HG03469 (cell line): ENCODE data around the gene TTC31.
"Not testable (repeated sequence)": the region's sequence is repeated elsewhere in the genome, so short reads cannot be mapped to it uniquely, and the experiment has no call there.

Source experiments
- ATAC-seq: cut with Tn5 transposase; IDR thresholded peaks from one replicate; pipeline ENCODE4 v1.9.1; 2021; ENCODE audit warnings: mild to moderate bottlenecking, moderate library complexity, moderate number of reproducible peaks; ENCODE audit not compliant: unreplicated experiment

The TTC31 gene

DNA sequence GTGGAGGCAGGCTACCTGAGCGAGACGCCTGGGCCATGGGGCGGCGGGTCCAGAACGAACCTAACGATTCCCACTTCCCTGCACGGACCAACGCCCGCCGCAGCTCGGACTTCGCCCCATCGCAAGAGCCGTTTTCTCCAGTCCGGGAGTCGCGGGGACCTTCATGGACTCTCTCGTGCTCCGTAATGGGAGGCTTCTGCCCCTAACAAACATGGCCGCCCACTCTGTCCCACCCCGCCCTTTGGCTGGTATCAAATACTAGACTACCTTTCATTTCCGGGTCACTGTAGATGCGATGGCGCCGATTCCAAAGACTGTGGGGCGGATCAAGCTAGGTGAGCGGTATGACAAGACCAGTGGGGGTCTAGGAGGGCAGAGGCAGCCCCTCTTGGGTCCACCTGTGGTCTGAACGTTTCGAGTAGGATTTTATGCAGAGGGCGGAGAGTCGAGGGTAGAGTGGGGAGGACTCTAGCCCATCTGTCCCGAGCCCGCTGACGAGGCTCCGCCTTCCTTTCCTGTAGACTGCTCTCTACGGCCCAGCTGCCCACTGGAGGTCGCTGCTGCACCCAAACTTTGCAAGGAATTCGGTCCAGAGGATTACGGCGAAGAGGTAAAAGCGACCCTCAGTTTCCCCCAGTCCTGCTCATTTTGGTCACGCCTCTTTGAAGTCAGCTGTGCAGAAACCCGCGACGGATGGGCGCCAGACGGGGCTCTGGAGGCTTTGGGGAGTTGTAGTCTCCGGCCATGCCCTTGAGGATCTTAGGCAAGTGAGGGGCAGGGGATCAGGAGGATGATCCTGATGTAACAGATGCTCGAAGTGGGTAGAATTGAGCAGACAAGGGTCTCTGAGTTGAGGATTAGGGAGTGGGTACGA lies at the start of gene TTC31, which contains the start of gene CCDC142:
TTC31 (plus strand) TSS at position 281 of the 874 bp plus-strand sequence; CDS start at position 296, 15 bp downstream.
CCDC142 (minus strand) TSS at position 198 of the 874 bp plus-strand sequence; CDS start at position 37, 161 bp downstream.
- peak; percentile 64 for ATAC-seq

DNA sequence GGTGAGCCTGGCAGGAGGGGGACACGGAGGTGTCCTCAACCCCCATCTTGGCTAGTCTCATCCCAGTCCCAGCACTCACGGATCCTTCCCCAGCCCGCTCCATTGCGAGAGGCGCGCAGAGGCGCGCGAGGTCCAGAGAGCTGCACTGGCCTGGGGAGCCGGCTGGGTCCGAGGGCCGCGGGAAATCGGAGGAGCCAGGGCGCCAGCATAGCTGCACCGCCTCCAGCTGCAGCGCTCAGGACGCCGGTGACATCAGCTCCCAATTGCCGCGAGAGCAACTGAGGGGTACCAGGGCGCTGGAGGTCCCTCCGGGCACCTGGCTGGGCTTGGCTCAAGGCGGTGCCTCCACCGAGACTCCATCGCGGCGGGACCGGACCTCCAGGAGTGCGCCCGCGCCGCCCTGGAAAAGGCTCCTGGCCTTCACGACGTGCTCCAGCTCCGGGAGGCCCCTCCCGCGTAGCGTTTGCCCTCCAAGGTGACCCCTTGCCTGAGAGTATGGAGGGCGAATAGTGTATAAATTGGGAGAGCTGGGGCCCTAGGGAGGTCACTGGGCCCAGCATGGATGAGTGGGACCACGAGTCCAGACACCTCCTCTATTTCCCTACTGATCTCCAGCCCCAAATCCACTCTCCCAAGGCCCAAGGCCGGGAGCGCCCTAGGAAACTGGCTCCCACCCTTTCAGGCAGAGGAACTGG lies 46.6 kb upstream of the TTC31 start:
- ATAC-seq = no peak

DNA sequence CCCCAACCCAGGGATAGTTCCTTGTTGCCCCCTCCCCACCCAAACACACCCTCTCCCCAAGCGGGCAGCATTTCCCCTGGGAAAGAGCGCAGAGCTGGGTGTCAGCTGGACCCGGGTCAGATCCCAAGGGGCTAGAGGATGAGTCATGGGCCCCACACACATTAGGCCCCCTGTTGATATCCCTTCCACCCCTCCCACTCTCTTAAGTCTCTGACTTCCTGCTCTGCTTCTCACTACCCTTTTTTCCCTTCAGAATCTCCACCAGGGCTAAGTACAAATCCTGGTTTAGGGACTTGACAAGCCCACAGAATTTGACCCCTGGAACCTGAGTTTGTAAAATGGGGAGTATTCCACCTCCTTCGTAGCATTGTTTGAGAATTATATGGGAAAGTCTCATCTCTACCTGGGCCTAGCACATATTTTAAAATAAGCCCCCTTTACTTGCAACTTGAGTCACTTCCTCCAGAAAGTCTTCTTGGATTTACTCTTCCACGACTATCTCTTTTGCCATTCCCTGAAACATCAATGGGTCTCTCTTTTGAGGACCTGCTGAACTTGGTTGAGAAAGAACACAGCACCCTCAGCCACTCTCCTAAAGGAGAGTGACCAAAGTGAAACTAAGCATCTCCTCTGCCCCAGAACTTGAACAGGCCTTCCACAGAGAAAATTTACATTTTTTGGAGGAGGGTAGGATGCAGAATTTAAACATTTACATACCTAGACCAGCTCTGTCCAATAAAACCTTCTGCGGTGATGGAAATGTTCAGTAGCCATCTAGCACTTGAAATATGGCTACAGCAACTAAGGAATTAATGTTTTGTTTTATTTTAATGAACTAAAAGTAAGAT lies 45.8 kb upstream of the TTC31 start:
- no peak for ATAC-seq

DNA sequence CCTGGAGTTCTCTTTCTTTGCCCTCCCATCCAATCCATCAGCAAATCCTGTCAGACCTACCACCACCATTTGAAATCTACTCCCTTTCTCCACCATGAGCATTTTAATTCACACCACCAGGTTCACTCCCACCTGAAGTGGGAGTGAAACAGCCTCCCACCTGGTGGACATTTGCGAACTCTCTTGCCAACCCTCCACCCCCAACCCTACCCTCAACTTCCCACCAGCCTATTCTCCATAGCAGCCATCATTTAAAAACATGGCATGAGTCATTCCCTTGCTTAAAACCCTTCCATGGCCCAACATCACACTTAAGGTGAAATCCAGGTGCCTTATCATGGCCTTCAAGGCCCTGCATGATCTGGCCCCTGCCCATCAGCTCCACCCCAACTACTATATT lies 44.6 kb upstream of the TTC31 start:
- ATAC-seq = no peak

DNA sequence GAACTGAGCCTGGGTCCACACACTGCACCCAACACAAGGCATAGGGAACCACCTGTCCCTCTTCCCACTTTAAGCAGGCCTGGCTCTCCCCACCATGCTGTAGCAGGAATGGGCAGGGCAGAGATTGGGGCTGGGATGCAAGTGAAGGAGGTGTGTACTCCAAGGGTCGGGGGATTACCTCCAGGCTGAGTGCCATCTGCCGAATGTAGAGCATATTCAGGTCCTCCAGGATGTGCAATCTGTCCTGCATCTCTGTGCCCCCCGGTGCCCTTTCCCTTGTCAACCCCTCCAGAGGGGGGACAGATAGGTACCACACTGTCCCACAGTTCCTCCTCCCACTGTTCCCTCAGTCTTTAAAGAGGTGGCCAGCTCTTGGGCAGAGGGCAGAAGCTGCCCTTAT lies 43.5 kb upstream of the TTC31 start:
- no peak for ATAC-seq

DNA sequence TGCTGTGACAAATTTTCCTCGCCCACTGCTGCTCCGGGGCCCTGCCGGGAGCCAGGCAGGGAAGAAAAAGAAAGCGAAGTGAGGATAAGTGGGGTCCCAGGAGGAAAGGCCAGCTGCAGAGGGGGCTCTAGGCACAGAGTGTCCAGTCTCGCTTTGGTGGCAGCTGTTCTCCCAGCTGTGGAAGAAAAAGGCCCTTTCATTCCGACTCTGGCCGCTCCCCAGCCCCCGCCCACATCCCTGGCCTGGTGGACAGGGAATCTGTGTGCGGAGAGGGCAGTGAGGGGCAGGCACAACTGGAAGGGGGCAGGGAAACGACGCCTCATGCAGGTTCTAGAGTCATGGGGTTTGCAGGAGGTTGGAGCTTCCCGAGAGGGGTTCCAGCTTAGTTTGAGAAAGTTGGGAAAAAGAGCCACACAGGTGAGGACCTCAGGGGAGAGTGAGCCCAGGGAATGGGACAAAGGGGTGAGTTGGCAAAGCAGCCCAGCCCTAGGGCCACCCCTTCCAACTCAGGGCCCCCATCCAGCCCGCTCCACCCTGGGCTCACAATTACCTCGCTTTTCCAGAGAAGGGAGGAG lies 43.0 kb upstream of the TTC31 start:
- ATAC-seq = no peak

DNA sequence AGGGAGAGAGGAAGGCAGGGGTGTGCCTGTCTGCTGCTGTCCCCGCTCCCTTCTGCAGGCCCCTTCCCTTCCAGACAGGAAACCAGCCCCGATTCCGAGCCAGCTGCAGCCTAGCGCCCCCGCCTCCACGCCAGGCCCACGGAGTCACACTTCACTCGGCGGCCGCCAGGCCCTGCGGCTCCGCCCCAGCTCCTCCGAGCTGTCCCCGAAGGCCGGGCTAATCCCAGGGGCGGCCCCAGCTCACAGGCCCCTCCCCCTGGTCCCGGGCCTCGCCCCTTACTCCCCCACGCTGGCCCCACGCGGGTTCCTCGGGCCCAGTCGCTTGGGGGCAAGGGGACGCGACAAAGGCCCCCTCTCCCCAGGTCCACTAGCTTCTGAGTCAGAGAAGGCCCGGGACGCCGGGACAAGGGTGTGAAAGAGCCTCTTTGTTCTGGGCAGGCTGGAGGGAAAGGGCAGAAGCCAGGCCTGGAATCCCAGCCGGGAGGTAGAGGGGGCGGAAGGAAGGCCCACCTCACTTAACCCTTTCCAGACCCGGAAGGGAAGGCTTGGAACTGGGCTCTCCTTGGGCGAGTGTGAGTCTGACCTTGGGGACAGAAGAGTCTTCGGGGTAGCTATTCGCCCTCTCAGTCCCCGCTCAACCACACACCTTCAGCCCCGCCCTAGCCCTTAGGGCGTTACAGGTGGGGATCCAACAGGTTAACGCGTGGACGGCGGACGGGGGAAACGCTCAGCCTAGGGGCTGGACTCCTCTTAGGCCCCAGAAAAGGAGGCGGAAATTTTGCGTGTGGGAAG lies 42.3 kb upstream of the TTC31 start:
- ATAC-seq = peak; percentile 69

DNA sequence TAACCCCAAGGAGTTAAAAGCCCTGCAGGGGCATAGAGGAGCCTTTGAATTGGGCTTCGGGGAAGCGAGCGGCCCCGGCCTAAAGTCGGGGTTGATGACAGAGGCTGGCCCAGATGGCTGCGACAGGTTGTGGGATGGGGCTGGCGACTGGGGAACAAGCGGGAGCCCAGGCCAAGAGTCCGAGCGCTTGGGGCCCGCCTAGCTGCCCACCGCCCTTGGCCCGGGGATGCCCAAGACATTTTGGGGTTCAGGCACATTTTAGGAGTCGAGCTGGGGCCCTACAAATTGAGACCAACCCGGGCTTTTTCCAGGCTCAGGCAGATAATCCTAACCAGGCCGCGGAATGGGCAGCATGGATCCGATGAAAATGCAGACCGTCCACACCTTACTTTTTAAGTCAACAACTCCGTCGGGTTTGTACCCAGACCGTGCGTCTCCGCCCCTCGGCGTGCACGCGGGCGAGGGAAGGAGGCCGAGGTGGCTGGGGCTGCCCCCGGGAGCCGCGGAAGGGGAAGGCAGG lies 41.7 kb upstream of the TTC31 start:
- no peak for ATAC-seq

DNA sequence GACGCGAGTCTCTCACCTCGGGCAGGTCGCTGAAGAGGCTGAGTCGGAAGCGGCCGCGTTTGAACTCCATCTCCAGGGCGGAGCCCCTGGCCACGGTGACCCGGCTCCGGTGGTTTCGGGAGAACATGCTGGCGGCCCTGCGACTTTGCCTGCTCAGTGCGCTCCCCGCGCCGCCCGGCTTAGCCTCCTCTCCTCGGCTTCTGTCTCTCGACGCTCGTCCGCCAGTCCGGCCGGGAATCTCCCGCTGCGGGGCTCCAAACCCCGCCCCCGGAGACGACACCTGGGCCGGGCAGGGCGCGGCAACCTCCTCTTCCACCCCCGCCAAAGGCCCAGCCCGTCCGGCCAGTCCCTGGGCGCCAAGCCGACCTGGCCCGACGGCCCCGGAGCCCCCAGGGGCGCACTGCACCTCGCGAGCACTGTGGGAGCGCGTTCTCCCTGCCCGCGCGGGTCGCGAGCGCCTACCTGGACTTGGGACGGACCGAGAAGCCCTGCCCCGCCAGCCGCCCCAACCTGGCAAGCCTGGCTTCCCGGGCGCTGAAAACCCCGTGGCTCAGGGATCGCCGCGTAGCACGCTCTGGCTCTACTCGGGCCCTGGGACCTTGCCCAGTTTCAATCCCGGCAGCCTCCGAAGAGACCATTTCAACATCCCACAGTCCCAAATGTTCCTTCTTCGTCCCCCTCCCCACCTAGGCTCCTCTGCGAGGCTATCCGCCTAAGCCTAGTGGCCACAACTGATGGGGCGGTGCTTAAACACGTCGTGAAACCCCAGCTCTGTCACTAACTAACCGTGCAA lies 41.0 kb upstream of the TTC31 start, which contains the start of gene RTKN:
RTKN (minus strand) TSS at position 248 of the 793 bp plus-strand sequence; CDS start at position 127, 121 bp downstream.
- ATAC-seq = no peak

DNA sequence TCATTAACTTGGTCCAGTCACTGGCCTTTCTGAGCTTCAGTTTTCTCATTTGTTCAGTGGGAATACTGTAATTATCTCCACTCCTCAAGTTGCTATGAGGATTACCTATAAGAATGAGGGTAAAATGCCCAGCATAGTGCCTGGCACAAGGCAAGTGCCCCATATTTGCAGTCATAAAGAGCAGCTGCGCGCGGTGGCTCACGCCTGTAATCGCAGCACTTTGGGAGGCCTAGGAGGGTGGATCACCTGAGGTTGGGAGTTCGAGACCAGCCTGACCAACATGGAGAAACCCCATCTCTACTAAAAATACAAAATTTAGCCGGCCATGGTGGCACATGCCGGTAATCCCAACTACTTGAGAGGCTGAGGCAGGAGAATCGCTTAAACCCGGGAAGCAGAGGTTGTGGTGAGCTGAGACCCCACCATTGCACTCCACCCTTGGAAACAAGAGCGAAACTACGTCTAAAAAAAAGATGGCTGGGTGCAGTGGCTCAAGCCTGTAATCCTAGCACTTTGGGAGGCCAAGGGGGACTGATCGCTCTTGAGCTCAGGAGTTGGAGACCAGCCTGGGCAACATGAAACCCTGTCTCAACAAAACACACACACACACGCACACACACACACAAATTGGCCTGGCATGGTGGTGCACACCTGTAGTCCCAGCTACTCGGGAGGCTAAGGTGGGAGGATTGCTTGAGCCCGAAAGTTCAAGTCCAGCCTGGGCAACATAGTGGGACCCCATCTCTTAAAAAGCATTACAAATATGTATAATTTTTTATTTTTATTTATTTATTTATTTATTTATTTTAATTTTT lies 40.2 kb upstream of the TTC31 start:
- not testable (repeated sequence) for ATAC-seq

DNA sequence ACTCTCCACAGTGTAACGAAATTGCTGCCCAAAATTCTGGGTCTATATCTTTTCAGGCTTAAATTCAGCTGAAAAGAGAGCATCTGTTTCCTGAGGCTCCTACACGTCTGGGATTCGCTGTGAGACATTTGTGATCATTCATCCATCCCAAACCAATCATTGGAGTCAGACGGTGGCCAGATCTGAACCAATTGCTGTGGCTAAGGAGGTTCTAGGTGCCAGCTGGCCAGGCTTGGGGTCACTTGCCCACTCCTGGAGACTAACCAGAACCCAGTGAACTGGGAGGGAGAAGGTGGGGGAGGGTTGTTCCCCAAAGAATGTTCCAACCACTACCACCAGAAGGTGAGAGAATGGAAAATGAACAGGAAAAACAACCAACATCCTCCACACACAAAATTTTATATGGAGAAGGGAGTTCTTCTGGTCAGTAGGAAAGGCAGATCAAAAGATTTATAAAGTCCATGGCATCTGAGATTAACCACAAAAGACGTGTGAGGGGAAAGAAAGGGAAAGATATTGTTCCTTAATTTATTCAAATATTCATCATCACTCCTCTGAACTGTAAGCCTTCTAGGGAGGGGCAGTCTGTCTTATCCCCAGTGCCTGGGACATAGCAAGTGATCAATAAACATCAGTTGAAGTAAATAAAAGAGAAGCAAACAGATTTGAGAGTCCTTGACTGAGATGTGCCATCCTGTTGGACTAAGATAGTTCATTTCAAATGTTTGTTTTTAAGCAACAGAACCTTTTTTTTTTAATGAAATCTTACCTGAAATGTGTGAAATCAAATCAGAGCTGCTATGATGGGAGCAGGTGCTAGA lies 38.2 kb upstream of the TTC31 start:
- ATAC-seq = no peak

DNA sequence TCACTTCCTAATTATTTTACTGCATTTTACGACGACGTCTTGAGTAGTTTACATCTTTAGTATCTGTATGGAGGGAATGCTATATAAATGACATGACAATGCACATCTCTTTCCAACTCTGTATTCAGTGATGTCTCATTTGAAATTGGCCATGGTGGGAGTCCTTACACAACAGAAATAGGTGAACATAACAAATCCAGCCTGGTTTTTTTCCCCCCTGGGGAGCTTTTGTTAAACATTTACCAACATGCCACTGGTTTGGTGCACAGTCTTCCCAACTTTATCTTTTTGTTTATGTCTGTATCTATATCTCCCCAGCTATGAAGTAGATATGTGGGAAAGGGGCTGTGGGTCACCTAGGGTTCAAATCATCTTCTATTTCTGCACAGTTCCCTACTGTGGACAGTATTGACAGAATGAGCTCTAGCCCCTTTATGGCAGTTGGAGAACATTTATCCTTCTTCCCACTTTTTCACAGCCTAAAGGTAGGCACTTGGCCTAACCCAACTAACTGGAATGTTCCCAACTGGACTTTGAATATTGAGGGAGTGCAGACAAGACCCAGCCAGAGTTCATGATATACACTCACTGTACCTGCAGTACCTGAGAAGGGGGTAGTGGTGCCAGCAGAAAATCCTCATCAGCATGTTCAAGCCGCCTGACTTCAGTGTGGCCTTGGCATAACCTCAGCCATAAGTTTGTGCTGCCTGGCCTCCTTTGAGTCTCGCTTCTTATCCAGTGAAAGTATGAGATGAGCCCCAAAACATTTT lies 35.5 kb upstream of the TTC31 start:
- ATAC-seq = no peak

DNA sequence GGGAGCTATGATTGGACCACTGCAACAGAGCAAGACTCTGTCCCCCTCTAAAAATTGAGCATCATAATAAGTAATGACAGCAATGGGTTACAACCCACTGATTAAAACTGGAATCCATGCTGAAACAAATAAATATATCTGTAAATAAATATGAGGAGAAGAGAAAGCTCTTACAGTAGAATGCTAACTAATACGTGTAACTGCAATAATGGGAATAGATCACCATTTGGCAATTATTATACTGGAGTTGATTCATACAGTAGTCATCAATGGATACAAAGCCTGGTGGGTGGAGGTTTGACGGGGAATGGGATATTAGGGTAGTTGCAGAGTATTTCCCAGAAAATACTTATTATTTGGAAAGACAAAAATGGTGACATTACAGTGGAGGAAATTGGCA lies 34.1 kb upstream of the TTC31 start:
- no peak for ATAC-seq

DNA sequence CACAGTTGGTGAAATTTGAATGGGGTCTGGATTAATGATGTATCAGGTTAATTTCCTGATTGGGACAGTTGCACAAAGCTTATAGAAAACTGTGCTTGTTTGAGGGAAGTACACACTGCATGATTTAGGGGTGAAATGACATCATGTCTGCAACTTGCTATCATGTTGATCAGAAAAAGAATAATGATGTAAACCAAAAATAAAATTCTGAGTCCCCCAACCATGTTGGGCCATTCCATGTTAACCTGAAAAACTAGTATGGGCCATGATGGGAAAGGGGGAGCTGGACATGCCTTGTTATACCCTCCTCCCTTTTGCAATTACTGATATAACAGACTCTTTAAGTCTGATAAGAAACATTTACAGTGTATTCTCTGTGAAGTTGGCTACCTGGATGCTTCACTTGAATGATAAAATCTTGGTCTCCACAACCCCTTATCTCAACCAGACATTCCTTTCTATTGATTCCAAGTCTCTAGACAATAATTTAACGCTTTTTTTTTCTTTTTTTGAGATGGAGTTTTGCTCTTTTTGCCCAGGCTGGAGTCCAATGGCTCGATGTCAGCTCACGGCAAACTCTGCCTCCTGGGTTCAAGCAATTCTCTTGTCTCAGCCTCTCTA lies 32.2 kb upstream of the TTC31 start:
- no peak for ATAC-seq

DNA sequence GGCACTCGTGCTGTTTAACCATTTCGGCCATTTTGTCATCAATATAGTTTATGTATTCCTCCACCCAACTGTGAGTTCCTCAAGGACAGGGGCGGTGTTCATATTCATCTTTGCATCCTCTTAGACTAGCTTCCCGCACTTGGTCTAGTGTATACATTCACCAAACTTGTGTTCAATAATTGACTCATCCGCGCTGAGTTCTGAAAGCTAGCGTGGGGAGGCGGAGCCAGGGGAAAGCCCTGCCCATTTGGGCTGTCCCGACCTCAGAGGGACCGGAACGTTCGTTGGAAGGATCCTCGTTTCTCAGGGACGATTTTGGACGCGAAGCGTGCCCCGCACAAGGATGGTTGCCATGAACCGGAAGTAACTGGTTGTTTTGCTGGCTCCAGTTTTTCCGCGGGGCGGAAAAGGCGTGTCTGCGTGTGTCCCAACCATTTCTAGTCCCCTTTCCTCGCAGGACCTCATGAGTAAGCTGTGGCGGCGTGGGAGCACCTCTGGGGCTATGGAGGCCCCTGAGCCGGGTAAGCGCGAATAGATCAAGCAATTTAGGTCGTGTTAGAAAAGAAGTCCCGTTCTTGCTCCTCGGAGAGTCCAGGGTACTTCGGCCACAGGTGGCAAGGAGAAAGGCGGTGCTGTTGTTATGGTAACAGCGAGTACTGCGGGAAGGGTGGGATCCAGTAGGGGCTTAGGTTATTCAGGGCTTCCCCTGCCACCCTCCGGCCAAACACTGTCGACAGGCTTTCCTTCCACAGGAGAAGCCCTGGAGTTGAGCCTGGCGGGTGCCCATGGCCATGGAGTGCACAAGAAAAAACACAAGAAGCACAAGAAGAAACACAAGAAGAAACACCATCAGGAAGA lies 28.0 kb upstream of the TTC31 start, which contains the start of gene INO80B:
INO80B (plus strand) TSS at position 434 of the 858 bp plus-strand sequence; CDS start at position 464, 30 bp downstream.
- peak; percentile 35 for ATAC-seq
